ENCODE data around the gene STRN4.

DNA sequence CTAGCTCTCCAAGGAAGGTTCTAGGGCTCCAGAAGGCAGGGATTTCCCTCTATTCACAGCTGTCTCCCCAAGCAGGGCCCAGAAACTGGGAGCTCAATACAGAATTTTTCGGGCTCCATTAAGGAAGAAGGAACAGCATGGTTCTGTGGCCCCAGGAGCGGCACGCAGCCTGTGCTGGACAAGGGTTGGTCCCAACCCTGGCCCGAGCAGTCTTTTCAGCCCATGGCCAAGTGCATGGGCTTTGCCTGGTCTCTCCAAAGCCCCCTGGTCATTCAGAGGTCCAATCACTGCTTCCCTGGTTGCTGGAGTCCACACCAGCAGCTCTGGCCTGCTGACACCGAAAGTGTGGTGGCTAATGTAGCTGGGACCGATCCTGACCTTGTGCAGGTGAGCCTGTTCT, 22.8 kb downstream of the STRN4 start:
- TF ChIP-seq, protein P1, sequence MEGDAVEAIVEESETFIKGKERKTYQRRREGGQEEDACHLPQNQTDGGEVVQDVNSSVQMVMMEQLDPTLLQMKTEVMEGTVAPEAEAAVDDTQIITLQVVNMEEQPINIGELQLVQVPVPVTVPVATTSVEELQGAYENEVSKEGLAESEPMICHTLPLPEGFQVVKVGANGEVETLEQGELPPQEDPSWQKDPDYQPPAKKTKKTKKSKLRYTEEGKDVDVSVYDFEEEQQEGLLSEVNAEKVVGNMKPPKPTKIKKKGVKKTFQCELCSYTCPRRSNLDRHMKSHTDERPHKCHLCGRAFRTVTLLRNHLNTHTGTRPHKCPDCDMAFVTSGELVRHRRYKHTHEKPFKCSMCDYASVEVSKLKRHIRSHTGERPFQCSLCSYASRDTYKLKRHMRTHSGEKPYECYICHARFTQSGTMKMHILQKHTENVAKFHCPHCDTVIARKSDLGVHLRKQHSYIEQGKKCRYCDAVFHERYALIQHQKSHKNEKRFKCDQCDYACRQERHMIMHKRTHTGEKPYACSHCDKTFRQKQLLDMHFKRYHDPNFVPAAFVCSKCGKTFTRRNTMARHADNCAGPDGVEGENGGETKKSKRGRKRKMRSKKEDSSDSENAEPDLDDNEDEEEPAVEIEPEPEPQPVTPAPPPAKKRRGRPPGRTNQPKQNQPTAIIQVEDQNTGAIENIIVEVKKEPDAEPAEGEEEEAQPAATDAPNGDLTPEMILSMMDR (conservative IDR thresholded peaks at IDR 0.05; ENCODE audit: low read length), result no peak
- TF ChIP-seq EZH2phosphoT487 (IDR thresholded peaks at IDR 0.05; ENCODE audit: borderline replicate concordance, low read depth, low read length), result no peak

Measured in OCI-LY7 (cell line).